OCI-LY3 (cell line): ENCODE results near the gene MCTP2.

Experiments used
- EZH2phosphoT487 ChIP-seq: fragments of 200-600 bp; shearing (Covaris generic); IDR thresholded peaks from 2 replicates; pipeline ENCODE4 v1.6.1; 2018; ENCODE audit warnings: antibody characterized with exemption, mixed run types, low read depth
- TF ChIP-seq, protein P1 (sequence below): fragments of 200-600, 300-600 bp; sonication (generic); IDR thresholded peaks from 2 replicates; pipeline ENCODE4 v1.5.1; 2014; ENCODE audit warnings: antibody characterized with exemption, low read length, low read depth

DNA sequence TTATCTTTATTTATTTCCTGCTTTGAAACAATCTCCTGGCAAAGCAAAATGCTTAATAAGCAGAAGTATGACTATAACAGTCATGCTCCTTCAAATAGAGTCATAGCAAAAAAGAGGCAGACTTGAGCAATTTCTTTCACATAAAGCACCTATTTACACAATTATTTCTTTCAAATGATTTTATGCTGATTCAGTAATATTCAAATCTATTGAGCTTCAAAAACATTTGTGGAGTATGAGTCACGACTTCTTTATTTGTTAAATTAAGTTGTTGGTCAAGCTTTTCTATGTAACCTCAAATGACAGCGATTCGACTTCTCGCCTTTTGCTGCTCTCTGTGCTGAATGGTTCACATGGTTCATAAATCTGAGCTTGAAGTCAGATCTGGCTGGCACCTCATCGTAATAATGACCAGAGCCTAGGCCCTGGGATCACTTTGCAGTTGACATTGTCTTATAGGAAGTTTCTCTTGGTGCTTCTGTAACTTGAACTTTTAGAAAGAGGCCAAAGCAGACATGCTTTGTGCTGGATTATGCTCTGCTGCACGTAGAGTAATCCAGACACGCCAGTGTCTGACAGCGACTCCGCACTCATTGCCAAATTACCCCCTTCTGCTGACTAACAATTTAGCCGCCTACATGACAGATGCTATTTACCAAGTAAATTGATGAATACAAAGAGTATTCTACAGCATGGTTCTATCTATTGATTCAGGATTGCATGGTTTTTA is 139.0 kb downstream of the MCTP2 start:
- TF ChIP-seq, protein P1, sequence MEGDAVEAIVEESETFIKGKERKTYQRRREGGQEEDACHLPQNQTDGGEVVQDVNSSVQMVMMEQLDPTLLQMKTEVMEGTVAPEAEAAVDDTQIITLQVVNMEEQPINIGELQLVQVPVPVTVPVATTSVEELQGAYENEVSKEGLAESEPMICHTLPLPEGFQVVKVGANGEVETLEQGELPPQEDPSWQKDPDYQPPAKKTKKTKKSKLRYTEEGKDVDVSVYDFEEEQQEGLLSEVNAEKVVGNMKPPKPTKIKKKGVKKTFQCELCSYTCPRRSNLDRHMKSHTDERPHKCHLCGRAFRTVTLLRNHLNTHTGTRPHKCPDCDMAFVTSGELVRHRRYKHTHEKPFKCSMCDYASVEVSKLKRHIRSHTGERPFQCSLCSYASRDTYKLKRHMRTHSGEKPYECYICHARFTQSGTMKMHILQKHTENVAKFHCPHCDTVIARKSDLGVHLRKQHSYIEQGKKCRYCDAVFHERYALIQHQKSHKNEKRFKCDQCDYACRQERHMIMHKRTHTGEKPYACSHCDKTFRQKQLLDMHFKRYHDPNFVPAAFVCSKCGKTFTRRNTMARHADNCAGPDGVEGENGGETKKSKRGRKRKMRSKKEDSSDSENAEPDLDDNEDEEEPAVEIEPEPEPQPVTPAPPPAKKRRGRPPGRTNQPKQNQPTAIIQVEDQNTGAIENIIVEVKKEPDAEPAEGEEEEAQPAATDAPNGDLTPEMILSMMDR: no peak
- TF ChIP-seq EZH2phosphoT487: no peak
